Cardiac muscle cell (in vitro differentiated cells and primary cell): ENCODE results near the gene AHSP. TPM values are rescaled to one million over a fixed set of nuclear protein-coding genes. Genes with fewer than 3 reads are reported as not detected.

Experiments
- DNase-seq, 2 donors: peaks; one replicate each; pipeline versions ENCODE4 v3.0.0 to v3.0.0-alpha.2; 2010 to 2017; ENCODE audit warnings: low read depth in 1 of 2, low spot score in 1 of 2
- H3K27ac ChIP-seq: fragments of 200-600 bp; sonication (generic); 2 replicates; pipeline ENCODE4 v1.5.1; 2016
- H3K27me3 ChIP-seq: fragments of 200-600 bp; sonication (generic); 2 replicates; pipeline ENCODE4 v1.6.0; 2016; ENCODE audit warnings: control low read depth
- H3K36me3 ChIP-seq: fragments of 200-600 bp; sonication (generic); 2 replicates; pipeline ENCODE4 v1.5.1; 2016; ENCODE audit warnings: control low read depth
- H3K4me1 ChIP-seq: fragments of 200-600 bp; sonication (generic); 2 replicates; pipeline ENCODE4 v1.8.1; 2017; ENCODE audit warnings: low read depth, mild to moderate bottlenecking, mixed run types
- H3K4me3 ChIP-seq: fragments of 200-600 bp; sonication (generic); 2 replicates; pipeline ENCODE4 v1.5.1; 2016; ENCODE audit warnings: mild to moderate bottlenecking
- H3K9me3 ChIP-seq: fragments of 200-600 bp; sonication (generic); 2 replicates; pipeline ENCODE4 v1.5.1; 2017; ENCODE audit warnings: low read depth, mild to moderate bottlenecking, control low read depth
- polyA plus RNA-seq: library from polyadenylated mRNA; unstranded; fragments of >200 nt; fragmentation: Nextera tagmentation; extraction: Ambion mirVana; gene quantifications from 2 replicates; pipeline ENCODE4 v1.2.1, GENCODE V29; 2016
- total RNA-seq: library from RNA; depleted of rRNA; stranded (reverse); fragments of >200 nt; gene quantifications from 2 replicates; pipeline ENCODE4 v1.2.3, GENCODE V29; 2016
- TF ChIP-seq, protein P1 (sequence below): IDR thresholded peaks from 2 replicates; pipeline ENCODE4 v1.5.1; 2012; ENCODE audit warnings: low read depth, mild to moderate bottlenecking, low read length

The AHSP gene
- total and polyA plus RNA-seq, 2 experiments from 2014 or later, result not detected

DNA sequence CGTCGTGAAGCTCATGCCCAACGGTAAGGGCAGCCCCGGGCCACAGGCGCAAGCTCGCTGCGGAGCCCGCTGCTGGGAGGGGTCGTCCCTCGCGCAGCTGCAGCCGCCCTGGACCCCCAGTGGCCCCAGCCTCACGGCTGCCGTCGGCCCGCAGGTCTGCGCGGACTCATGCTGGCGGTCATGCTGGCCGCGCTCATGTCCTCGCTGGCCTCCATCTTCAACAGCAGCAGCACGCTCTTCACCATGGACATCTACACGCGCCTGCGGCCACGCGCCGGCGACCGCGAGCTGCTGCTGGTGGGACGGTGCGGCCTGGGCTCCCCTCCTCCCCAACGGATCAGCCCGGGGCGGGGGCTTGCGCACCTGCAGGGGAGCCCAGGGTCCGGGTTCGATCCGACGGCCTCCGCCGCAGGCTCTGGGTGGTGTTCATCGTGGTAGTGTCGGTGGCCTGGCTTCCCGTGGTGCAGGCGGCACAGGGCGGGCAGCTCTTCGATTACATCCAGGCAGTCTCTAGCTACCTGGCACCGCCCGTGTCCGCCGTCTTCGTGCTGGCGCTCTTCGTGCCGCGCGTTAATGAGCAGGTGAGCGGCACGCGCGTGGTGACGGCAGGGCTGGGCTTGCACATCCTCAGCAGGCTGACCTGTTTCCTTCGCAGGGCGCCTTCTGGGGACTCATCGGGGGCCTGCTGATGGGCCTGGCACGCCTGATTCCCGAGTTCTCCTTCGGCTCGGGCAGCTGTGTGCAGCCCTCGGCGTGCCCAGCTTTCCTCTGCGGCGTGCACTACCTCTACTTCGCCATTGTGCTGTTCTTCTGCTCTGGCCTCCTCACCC, 39.0 kb upstream of the AHSP start:
- H3K36me3 ChIP-seq, result peaks cover 10% of the 10 kb centered on the region
- no peak overlapping the region for H3K27ac ChIP-seq
- peak overlapping the region; percentile 35 for H3K4me3 ChIP-seq
- TF ChIP-seq, protein P1, sequence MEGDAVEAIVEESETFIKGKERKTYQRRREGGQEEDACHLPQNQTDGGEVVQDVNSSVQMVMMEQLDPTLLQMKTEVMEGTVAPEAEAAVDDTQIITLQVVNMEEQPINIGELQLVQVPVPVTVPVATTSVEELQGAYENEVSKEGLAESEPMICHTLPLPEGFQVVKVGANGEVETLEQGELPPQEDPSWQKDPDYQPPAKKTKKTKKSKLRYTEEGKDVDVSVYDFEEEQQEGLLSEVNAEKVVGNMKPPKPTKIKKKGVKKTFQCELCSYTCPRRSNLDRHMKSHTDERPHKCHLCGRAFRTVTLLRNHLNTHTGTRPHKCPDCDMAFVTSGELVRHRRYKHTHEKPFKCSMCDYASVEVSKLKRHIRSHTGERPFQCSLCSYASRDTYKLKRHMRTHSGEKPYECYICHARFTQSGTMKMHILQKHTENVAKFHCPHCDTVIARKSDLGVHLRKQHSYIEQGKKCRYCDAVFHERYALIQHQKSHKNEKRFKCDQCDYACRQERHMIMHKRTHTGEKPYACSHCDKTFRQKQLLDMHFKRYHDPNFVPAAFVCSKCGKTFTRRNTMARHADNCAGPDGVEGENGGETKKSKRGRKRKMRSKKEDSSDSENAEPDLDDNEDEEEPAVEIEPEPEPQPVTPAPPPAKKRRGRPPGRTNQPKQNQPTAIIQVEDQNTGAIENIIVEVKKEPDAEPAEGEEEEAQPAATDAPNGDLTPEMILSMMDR, result no peak
- peaks cover 43% of the 10 kb centered on the region for H3K27me3 ChIP-seq
- no peaks in the 10 kb centered on the region for H3K4me1 ChIP-seq
- peak in 1 of 2 donors; percentile 27 for DNase-seq
- H3K9me3 ChIP-seq, result no peaks in the 10 kb centered on the region

DNA sequence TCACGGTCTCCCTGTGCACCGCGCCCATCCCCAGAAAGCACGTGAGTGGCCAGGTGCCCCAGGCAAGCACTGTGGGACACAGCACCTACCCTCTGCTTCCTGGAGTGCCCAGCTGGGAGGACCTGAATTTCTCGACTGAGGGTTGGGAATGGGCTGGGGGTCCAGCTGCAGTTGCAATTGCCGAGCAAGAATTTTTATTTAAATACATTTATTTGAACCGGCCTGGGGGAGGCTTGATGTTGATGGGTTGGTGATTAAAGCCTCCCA, 38.5 kb upstream of the AHSP start:
- H3K27ac ChIP-seq, result no peak overlapping the region
- peaks cover 10% of the 10 kb centered on the region for H3K36me3 ChIP-seq
- TF ChIP-seq, protein P1, result no peak
- no peak for DNase-seq
- no peak overlapping the region for H3K4me3 ChIP-seq
- no peaks in the 10 kb centered on the region for H3K9me3 ChIP-seq
- H3K27me3 ChIP-seq, result peaks cover 43% of the 10 kb centered on the region
- H3K4me1 ChIP-seq, result no peaks in the 10 kb centered on the region

DNA sequence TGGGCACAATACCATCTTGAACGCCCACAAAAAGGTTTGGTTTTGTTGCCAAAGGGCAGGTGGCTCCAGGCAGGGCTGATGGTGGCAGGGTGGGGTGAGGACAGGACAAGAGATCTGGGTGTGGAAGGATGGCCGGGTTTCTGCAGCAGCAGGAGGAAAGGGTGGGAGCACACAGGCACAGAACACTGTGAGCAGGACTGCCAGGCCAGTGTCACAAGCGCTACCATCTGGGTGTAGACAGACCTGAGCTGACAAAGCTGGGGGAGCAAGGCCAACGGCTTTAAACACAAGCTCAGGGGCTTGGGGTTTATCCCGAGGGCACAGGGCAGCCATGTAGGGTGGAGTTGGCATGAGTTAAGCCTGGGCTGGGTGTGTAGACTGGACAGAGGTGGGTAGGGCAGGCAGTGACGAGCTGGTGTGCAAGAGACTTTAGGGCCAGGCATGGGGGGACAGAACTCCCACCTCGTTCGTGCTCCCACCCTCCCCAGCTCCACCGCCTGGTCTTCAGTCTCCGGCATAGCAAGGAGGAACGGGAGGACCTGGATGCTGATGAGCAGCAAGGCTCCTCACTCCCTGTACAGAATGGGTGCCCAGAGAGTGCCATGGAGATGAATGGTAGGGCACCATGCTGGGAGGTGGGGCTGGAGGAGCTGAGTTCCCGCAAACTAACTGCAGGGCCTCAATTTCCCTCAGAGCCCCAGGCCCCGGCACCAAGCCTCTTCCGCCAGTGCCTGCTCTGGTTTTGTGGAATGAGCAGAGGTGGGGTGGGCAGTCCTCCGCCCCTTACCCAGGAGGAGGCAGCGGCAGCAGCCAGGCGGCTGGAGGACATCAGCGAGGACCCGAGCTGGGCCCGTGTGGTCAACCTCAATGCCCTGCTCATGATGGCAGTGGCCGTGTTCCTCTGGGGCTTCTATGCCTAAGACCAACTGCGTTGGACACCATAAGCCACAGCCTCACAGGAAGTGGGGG, 37.8 kb upstream of the AHSP start:
- Histone ChIP-seq H3K36me3 (peaks cover 10% of the 10 kb centered on the region), H3K27me3 (peaks cover 38% of the 10 kb centered on the region), H3K9me3 (no peaks in the 10 kb centered on the region), H3K4me1 (no peaks in the 10 kb centered on the region), H3K4me3 (no peak overlapping the region), H3K27ac (no peak overlapping the region)
- no peak for DNase-seq
- TF ChIP-seq, protein P1, result no peak

DNA sequence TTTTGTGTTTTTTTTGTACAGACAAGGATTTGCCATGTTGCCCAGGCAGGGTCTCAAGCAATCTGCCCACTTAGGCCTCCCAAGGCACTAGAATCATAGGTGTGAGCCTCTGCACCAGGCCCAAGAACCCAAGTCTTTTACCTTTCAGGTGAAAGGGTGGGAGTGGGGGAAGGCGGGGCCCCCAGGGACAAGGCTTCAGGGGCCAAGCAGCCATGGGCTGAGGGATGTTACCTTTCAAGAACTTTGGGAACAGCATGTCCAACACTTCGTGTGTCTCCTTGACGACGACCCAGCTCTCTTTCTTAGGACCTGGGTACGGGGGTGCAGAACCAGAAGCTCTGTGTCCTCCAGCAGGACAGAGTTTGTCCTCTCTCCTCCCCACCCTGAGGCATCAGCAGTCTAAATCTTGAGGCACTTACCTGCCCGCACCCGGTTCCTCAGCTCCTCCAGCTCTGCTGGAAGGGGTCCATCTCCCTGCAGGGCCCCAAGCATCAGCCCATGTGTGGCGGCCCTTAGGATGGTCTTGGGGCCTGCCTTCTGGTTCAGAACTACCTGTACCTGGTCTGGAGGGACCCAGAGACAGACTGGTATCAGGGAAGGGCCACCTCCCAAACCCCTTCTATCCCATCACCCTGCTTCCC, 35.8 kb upstream of the AHSP start:
- DNase-seq, result no peak
- Histone ChIP-seq H3K36me3 (peaks cover 13% of the 10 kb centered on the region), H3K27ac (no peak overlapping the region), H3K9me3 (no peaks in the 10 kb centered on the region), H3K4me3 (no peak overlapping the region), H3K27me3 (peaks cover 18% of the 10 kb centered on the region), H3K4me1 (no peaks in the 10 kb centered on the region)
- TF ChIP-seq, protein P1, result no peak

- no peaks in the 10 kb centered on the region for H3K9me3 ChIP-seq
- no peak overlapping the region for H3K27ac ChIP-seq
- TF ChIP-seq, protein P1, result no peak
- H3K4me3 ChIP-seq, result no peak overlapping the region
- no peaks in the 10 kb centered on the region for H3K4me1 ChIP-seq
- DNase-seq, result no peak
- peaks cover 1% of the 10 kb centered on the region for H3K27me3 ChIP-seq
- peaks cover 16% of the 10 kb centered on the region for H3K36me3 ChIP-seq
These were observed 34.1 kb upstream of the AHSP start for GRCh38 chr16:31493506-31494125.
